ENCODE results near the gene MTAP.

Gene MTAP

GRCh38 chr9:21969011-21969940, 166.8 kb downstream of the MTAP start:
- no peak for DNase-seq (ENCODE audit: low read depth in 2 of 2)

DNA sequence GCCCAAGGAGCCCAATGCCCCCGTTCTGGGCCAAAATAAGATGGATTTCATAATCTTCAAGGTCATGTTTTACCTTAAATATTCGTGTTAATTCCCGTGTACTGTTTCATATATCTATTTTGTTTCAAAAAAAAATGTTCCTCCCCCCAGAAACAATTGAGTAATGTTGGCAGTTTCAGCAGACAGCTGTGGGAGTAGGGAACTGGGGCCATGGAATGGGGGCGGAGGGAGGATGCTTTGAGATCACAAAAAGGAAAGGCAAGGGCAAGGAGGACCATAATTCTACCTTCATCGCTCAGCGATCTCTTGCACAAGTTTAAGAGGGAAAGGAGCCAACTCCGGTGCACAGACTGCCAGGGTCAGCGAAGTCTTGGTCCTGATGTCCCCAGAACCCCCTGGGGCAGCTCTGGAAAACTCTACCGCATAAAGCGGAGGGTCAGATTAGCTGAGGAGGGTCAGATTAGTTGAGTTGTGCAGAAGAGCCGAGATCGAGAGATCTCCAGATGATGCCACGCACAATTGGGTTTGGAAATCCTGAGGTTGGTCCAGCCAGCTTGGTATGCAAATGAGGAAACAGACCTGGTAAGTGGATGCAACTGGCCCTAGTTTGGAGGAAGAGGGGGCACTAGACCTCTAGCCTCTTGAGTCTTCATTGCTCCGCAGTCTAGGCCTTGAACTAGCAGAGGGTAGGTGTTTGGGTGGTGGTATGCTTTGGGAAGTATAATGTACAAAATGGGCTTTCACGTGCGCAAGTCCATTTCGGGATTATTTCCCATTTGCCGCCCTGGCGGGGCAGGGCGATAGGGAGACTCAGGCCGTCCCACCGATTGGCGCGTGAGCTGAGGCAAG, 167.7 kb downstream of the MTAP start:
- no peak for DNase-seq (ENCODE audit: low read depth in 2 of 2)

- no peak for DNase-seq (ENCODE audit: low read depth in 2 of 2)
Observed at GRCh38 chr9:21970800-21971640, 168.6 kb downstream of the MTAP start.

DNA sequence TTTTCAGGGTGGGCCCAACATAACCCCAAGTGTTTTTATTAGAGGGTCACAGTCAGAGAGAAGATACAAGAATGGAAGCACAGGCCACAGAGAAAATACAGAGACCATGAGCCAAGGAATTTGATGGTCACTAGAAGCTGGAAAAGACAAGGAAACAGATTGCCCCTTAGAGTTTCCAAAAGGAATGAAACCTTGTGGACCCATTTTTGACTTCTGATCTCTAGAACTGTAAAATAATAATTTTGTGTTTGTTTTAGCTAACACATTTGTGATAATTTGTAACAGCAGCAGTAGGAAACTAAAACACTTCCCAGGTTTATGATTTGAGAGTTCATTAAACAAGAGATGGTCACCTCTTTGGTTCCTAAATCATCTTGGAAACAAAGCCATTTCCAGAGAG, 169.9 kb downstream of the MTAP start:
- no peak for DNase-seq (ENCODE audit: low read depth in 2 of 2)

DNA sequence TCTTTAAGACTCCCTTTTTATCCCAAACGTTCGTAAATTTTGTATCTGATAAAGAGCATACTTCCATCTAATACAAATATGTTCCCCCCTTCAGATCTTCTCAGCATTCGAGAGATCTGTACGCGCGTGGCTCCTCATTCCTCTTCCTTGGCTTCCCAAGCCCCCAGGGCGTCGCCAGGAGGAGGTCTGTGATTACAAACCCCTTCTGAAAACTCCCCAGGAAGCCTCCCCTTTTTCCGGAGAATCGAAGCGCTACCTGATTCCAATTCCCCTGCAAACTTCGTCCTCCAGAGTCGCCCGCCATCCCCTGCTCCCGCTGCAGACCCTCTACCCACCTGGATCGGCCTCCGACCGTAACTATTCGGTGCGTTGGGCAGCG, 171.9 kb downstream of the MTAP start:
- DNase-seq (ENCODE audit: low read depth in 2 of 2), result no peak

GRCh38 chr9:21974722-21975409, 172.4 kb downstream of the MTAP start:
- DNase-seq (ENCODE audit: low read depth in 2 of 2), result no peak

GRCh38 chr9:21976334-21976875, 174.0 kb downstream of the MTAP start:
- no peak for DNase-seq (ENCODE audit: low read depth in 2 of 2)

- DNase-seq (ENCODE audit: low read depth in 2 of 2), result no peak
Observed at GRCh38 chr9:21982391-21982790, 180.0 kb downstream of the MTAP start.

GRCh38 chr9:21982861-21983560, 180.6 kb downstream of the MTAP start:
- DNase-seq (ENCODE audit: low read depth in 2 of 2), result no peak

DNA sequence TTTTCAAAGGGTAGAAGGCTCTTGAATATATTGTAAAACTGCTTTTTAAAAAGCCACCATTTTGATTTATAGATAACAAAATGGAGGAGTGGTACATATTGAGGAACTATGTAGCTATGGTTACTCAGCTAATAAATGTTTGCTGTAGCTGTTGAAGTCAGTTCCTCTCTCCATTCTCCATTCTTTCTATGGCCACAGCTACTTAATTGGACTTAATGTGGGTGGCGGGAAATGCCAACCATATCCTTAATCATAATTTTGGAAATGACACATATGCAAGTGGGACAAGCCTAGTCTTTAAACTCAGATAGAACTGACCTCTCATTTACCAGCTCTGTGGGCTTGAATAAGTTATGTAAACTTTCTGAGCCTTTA, 181.1 kb downstream of the MTAP start:
- DNase-seq (ENCODE audit: low read depth in 2 of 2), result no peak

- DNase-seq (ENCODE audit: low read depth in 2 of 2), result no peak
Observed at GRCh38 chr9:21984101-21984500, 181.7 kb downstream of the MTAP start.

GRCh38 chr9:21985964-21986667, 183.7 kb downstream of the MTAP start:
- no peak for DNase-seq (ENCODE audit: low read depth in 2 of 2)
